K562 (cell line): ENCODE data around the gene TFAP2E. TPM values are rescaled to one million over a fixed set of nuclear protein-coding genes. Genes with fewer than 3 reads are reported as not detected.

Experiments
- DPF2 ChIP-seq: fragments of 450-650 bp; IDR thresholded peaks from 2 replicates; pipeline ENCODE4 v1.6.1; 2016
- L3MBTL2 ChIP-seq: fragments of 450-650 bp; IDR thresholded peaks from 2 replicates; pipeline ENCODE4 v1.6.1; 2016; ENCODE audit warnings: mild to moderate bottlenecking, moderate library complexity
- ZNF384 ChIP-seq: IDR thresholded peaks from 2 replicates; pipeline ENCODE4 v1.6.1; 2012; ENCODE audit warnings: low read depth, low read length, improper control_type of control experiment
- polyA plus RNA-seq, 8 experiments: library from polyadenylated mRNA; depleted of rRNA in 4 of 8; stranded (reverse) in 5 of 8; unstranded in 3 of 8; fragments of >200 nt; fragmentation: Nextera tagmentation in 2 of 8; fragmentation: Illumina TruSeq in 1 of 8; extraction: Ambion mirVana in 2 of 8; extraction: Trizol in 1 of 8; gene quantifications; 2 replicates each; pipeline versions ENCODE4 v1.2.1 to v1.2.3, GENCODE V29; 2011 to 2014; ENCODE audit warnings: inconsistent platforms in 1 of 8, missing spikeins in 1 of 8
- total RNA-seq, 7 experiments: library from RNA; depleted of rRNA in 6 of 7; stranded (reverse); fragments of >200 nt in 6 of 7; fragmentation: Illumina TruSeq in 2 of 7; extraction: Trizol in 2 of 7; gene quantifications; 2 replicates each; pipeline versions ENCODE4 v1.2.1 to v1.2.3, GENCODE V29; 2011 to 2021; ENCODE audit warnings: low replicate concordance in 1 of 7
- TF ChIP-seq, protein P1 (sequence below), 3 experiments: fragments of 200-800 bp in 1 of 3; sonication (Bioruptor generic) in 1 of 3; sonication (generic) in 1 of 3; formaldehyde crosslinking in 1 of 3; IDR thresholded peaks; 2 replicates each; pipeline versions ENCODE4 v1.6.1 to v1.8.0; 2016 to 2022; ENCODE audit warnings: mild to moderate bottlenecking in 2 of 3, missing compliant biosample characterization in 2 of 3, missing genetic modification characterization in 2 of 3, missing genetic modification reagents in 1 of 3
- TF ChIP-seq, protein P2 (sequence below), 2 experiments: fragments of 450-650 bp in 1 of 2; IDR thresholded peaks; 2 replicates each; pipeline ENCODE4 v1.6.1; 2011 to 2017; ENCODE audit warnings: low read depth in 2 of 2, antibody characterized with exemption in 1 of 2, borderline replicate concordance in 1 of 2, low read length in 1 of 2, mild to moderate bottlenecking in 1 of 2, mixed read lengths in 1 of 2; ENCODE audit not compliant: control insufficient read depth in 1 of 2
- TF ChIP-seq, protein P3 (sequence below): fragments of 450-650 bp; formaldehyde crosslinking; IDR thresholded peaks from 2 replicates; pipeline ENCODE4 v1.4.0; 2020; ENCODE audit warnings: mild to moderate bottlenecking
- TF ChIP-seq, protein P4 (sequence below): sonication (generic); formaldehyde crosslinking; IDR thresholded peaks from 2 replicates; pipeline ENCODE4 v1.8.0; 2022; ENCODE audit warnings: missing genetic modification reagents, mild to moderate bottlenecking, borderline replicate concordance
- TF ChIP-seq, protein P5 (sequence below): fragments of 250-450 bp; sonication (Bioruptor Pico); IDR thresholded peaks from 2 replicates; pipeline ENCODE4 v1.4.0; 2020; ENCODE audit warnings: borderline replicate concordance
- TF ChIP-seq, protein P6 (sequence below): fragments of 450-650 bp; IDR thresholded peaks from 2 replicates; pipeline ENCODE4 v1.6.1; 2018; ENCODE audit not compliant: partially characterized antibody
- TF ChIP-seq, protein P7 (sequence below): IDR thresholded peaks from 3 replicates; pipeline ENCODE4 v1.6.1; 2011; ENCODE audit warnings: borderline replicate concordance, mild to moderate bottlenecking, moderate library complexity; ENCODE audit not compliant: insufficient read length; ENCODE audit errors: extremely low read depth

The TFAP2E gene
- total and polyA plus RNA-seq, 9 of the 15 experiments (the other 6 are each of a cell fraction or from before 2014, with no cell fraction given), result 0.03 to 0.11 (median 0.07) TPM; not detected in 4

DNA sequence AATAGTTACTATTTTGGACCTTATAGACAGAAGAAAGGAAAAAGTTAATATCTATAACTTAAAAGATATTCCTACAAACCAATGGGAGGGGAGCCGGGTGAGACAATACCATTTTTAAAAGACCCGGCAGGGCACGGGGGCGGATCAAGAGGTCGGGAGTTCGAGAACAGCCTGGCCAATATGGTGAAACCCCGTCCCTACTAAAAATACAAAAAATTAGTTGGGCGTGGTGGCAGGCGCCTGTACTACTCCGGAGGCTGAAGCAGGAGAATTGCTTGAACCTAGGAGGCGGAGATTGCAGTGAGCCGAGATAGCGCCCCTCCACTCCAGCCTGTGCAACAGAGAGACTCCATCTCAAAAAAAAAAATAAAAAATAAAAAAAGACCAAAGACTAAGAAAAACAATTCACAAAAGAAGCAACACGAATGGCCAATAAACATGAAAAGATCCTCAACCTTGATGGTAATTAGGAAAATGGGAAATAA, 69.4 kb downstream of the TFAP2E start (continued):
- TF ChIP-seq, protein P1, sequence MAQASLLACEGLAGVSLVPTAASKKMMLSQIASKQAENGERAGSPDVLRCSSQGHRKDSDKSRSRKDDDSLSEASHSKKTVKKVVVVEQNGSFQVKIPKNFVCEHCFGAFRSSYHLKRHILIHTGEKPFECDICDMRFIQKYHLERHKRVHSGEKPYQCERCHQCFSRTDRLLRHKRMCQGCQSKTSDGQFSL (CRISPR knock-in tag; IDR thresholded peaks at IDR 0.05), result 0 out of 2 replicates have a peak, but pooled peaks have one; percentile 29
- TF ChIP-seq, protein P1 (tag; IDR thresholded peaks at IDR 0.05), result no peak
- TF ChIP-seq, protein P2, sequence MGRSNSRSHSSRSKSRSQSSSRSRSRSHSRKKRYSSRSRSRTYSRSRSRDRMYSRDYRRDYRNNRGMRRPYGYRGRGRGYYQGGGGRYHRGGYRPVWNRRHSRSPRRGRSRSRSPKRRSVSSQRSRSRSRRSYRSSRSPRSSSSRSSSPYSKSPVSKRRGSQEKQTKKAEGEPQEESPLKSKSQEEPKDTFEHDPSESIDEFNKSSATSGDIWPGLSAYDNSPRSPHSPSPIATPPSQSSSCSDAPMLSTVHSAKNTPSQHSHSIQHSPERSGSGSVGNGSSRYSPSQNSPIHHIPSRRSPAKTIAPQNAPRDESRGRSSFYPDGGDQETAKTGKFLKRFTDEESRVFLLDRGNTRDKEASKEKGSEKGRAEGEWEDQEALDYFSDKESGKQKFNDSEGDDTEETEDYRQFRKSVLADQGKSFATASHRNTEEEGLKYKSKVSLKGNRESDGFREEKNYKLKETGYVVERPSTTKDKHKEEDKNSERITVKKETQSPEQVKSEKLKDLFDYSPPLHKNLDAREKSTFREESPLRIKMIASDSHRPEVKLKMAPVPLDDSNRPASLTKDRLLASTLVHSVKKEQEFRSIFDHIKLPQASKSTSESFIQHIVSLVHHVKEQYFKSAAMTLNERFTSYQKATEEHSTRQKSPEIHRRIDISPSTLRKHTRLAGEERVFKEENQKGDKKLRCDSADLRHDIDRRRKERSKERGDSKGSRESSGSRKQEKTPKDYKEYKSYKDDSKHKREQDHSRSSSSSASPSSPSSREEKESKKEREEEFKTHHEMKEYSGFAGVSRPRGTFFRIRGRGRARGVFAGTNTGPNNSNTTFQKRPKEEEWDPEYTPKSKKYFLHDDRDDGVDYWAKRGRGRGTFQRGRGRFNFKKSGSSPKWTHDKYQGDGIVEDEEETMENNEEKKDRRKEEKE (IDR thresholded peaks at IDR 0.05; ENCODE audit: borderline replicate concordance in 1 of 2, control insufficient read depth in 1 of 2, low read depth in 2 of 2, low read length in 1 of 2), result no peak
- TF ChIP-seq DPF2, result 0 out of 2 replicates have a peak, but pooled peaks have one; percentile 7
- TF ChIP-seq, protein P3, sequence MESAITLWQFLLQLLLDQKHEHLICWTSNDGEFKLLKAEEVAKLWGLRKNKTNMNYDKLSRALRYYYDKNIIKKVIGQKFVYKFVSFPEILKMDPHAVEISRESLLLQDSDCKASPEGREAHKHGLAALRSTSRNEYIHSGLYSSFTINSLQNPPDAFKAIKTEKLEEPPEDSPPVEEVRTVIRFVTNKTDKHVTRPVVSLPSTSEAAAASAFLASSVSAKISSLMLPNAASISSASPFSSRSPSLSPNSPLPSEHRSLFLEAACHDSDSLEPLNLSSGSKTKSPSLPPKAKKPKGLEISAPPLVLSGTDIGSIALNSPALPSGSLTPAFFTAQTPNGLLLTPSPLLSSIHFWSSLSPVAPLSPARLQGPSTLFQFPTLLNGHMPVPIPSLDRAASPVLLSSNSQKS (CRISPR knock-in tag), result no peak
- TF ChIP-seq, protein P4, sequence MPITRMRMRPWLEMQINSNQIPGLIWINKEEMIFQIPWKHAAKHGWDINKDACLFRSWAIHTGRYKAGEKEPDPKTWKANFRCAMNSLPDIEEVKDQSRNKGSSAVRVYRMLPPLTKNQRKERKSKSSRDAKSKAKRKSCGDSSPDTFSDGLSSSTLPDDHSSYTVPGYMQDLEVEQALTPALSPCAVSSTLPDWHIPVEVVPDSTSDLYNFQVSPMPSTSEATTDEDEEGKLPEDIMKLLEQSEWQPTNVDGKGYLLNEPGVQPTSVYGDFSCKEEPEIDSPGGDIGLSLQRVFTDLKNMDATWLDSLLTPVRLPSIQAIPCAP, result no peak
- TF ChIP-seq L3MBTL2, result no peak
- TF ChIP-seq, protein P5, sequence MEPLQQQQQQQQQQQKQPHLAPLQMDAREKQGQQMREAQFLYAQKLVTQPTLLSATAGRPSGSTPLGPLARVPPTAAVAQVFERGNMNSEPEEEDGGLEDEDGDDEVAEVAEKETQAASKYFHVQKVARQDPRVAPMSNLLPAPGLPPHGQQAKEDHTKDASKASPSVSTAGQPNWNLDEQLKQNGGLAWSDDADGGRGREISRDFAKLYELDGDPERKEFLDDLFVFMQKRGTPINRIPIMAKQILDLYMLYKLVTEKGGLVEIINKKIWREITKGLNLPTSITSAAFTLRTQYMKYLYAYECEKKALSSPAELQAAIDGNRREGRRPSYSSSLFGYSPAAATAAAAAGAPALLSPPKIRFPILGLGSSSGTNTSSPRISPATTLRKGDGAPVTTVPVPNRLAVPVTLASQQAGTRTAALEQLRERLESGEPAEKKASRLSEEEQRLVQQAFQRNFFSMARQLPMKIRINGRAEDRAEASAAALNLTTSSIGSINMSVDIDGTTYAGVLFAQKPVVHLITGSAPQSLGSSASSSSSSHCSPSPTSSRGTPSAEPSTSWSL (CRISPR knock-in tag), result no peak
- TF ChIP-seq, protein P6, sequence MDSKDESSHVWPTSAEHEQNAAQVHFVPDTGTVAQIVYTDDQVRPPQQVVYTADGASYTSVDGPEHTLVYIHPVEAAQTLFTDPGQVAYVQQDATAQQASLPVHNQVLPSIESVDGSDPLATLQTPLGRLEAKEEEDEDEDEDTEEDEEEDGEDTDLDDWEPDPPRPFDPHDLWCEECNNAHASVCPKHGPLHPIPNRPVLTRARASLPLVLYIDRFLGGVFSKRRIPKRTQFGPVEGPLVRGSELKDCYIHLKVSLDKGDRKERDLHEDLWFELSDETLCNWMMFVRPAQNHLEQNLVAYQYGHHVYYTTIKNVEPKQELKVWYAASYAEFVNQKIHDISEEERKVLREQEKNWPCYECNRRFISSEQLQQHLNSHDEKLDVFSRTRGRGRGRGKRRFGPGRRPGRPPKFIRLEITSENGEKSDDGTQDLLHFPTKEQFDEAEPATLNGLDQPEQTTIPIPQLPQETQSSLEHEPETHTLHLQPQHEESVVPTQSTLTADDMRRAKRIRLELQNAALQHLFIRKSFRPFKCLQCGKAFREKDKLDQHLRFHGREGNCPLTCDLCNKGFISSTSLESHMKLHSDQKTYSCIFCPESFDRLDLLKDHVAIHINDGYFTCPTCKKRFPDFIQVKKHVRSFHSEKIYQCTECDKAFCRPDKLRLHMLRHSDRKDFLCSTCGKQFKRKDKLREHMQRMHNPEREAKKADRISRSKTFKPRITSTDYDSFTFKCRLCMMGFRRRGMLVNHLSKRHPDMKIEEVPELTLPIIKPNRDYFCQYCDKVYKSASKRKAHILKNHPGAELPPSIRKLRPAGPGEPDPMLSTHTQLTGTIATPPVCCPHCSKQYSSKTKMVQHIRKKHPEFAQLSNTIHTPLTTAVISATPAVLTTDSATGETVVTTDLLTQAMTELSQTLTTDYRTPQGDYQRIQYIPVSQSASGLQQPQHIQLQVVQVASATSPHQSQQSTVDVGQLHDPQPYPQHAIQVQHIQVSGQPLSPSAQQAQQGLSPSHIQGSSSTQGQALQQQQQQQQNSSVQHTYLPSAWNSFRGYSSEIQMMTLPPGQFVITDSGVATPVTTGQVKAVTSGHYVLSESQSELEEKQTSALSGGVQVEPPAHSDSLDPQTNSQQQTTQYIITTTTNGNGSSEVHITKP, result peak; percentile 88
- TF ChIP-seq, protein P7, sequence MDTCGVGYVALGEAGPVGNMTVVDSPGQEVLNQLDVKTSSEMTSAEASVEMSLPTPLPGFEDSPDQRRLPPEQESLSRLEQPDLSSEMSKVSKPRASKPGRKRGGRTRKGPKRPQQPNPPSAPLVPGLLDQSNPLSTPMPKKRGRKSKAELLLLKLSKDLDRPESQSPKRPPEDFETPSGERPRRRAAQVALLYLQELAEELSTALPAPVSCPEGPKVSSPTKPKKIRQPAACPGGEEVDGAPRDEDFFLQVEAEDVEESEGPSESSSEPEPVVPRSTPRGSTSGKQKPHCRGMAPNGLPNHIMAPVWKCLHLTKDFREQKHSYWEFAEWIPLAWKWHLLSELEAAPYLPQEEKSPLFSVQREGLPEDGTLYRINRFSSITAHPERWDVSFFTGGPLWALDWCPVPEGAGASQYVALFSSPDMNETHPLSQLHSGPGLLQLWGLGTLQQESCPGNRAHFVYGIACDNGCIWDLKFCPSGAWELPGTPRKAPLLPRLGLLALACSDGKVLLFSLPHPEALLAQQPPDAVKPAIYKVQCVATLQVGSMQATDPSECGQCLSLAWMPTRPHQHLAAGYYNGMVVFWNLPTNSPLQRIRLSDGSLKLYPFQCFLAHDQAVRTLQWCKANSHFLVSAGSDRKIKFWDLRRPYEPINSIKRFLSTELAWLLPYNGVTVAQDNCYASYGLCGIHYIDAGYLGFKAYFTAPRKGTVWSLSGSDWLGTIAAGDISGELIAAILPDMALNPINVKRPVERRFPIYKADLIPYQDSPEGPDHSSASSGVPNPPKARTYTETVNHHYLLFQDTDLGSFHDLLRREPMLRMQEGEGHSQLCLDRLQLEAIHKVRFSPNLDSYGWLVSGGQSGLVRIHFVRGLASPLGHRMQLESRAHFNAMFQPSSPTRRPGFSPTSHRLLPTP, result peak; percentile 72
- TF ChIP-seq ZNF384, result peak; percentile 73; the same call in 1 of the 2 replicates
